GM18858 (cell line): Measurements from ENCODE around the gene TMEM17.
A peak's percentile ranks its signal among the peaks of the same experiment; 100 is the strongest.

ENCODE experiments used
- ATAC-seq: cut with Tn5 transposase; IDR thresholded peaks from one replicate; pipeline ENCODE4 v1.9.1; 2021; ENCODE audit not compliant: unreplicated experiment

Gene TMEM17

GRCh38 chr2:62512384-62512783, 6.4 kb upstream of the TMEM17 start:
- no peak for ATAC-seq

- no peak for ATAC-seq
These were observed 5.6 kb upstream of the TMEM17 start for GRCh38 chr2:62511636-62512035.

- peak; percentile 22 for ATAC-seq
These were observed 391 bp upstream of the TMEM17 start for GRCh38 chr2:62506421-62506750.

GRCh38 chr2:62505109-62505749, 766 bp downstream of the TMEM17 start:
- no peak for ATAC-seq

- no peak for ATAC-seq
These were observed 1.3 kb downstream of the TMEM17 start for GRCh38 chr2:62504657-62505056.

- ATAC-seq: no peak
These were observed 4.0 kb downstream of the TMEM17 start for GRCh38 chr2:62501794-62502500.

GRCh38 chr2:62501069-62501468, 4.9 kb downstream of the TMEM17 start:
- no peak for ATAC-seq

GRCh38 chr2:62499430-62500060, 6.5 kb downstream of the TMEM17 start:
- no peak for ATAC-seq

- ATAC-seq: no peak
These were observed 7.3 kb downstream of the TMEM17 start for GRCh38 chr2:62498739-62499138.

GRCh38 chr2:62495761-62496160, 10.2 kb downstream of the TMEM17 start:
- ATAC-seq: no peak

- ATAC-seq: no peak
These were observed 13.9 kb downstream of the TMEM17 start for GRCh38 chr2:62492048-62492447.

- no peak for ATAC-seq
These were observed 16.3 kb downstream of the TMEM17 start for GRCh38 chr2:62489702-62490101.

- ATAC-seq: no peak
These were observed 16.8 kb downstream of the TMEM17 start for GRCh38 chr2:62489162-62489561.

GRCh38 chr2:62486439-62486765, 19.6 kb downstream of the TMEM17 start:
- ATAC-seq: no peak

GRCh38 chr2:62485761-62486438, 20.1 kb downstream of the TMEM17 start:
- ATAC-seq: no peak

- no peak for ATAC-seq
These were observed 23.2 kb downstream of the TMEM17 start for GRCh38 chr2:62482558-62483352.

- ATAC-seq: no peak
These were observed 26.1 kb downstream of the TMEM17 start for GRCh38 chr2:62479917-62480316.

GRCh38 chr2:62478093-62478580, 27.9 kb downstream of the TMEM17 start:
- no peak for ATAC-seq

- no peak for ATAC-seq
These were observed 28.4 kb downstream of the TMEM17 start for GRCh38 chr2:62477573-62477972.

GRCh38 chr2:62475172-62476011, 30.6 kb downstream of the TMEM17 start:
- no peak for ATAC-seq
